A673 (cell line): ENCODE measurements around the gene CCDC40.

Experiments
- EZH2 ChIP-seq: fragments of 200-600 bp; sonication (generic); IDR thresholded peaks from 2 replicates; pipeline ENCODE4 v1.6.1; 2017; ENCODE audit warnings: borderline replicate concordance, low read depth, mild to moderate bottlenecking, mixed read lengths, antibody characterized with exemption, low read length; ENCODE audit not compliant: poor library complexity, severe bottlenecking
- TF ChIP-seq, protein P1 (sequence below): fragments of 300-800, 200-600 bp; sonication (generic); conservative IDR thresholded peaks from 2 replicates; pipeline ENCODE4 v1.5.1; 2017; ENCODE audit warnings: low read depth, mild to moderate bottlenecking, antibody characterized with exemption, low read length, moderate library complexity, mixed read lengths

DNA sequence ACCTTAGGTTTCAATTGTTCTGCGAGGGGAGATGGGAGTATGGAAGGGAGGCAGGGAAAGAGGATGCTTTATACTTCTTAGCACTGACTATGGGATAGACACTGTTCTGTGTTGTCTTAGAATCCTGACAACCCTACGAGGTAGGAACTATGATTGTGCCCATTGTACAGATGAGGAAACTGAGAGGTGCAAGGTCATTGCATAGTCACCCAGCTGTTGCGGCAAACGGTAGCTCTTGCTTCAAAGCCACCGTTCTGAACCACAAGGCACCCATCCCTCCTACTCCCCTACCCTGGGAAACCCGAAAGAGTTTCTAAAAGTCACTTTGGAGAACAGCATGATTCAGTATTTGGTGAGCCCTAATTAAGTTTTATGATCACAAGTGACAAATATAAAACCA is 7.5 kb downstream of the CCDC40 start:
- TF ChIP-seq, protein P1, sequence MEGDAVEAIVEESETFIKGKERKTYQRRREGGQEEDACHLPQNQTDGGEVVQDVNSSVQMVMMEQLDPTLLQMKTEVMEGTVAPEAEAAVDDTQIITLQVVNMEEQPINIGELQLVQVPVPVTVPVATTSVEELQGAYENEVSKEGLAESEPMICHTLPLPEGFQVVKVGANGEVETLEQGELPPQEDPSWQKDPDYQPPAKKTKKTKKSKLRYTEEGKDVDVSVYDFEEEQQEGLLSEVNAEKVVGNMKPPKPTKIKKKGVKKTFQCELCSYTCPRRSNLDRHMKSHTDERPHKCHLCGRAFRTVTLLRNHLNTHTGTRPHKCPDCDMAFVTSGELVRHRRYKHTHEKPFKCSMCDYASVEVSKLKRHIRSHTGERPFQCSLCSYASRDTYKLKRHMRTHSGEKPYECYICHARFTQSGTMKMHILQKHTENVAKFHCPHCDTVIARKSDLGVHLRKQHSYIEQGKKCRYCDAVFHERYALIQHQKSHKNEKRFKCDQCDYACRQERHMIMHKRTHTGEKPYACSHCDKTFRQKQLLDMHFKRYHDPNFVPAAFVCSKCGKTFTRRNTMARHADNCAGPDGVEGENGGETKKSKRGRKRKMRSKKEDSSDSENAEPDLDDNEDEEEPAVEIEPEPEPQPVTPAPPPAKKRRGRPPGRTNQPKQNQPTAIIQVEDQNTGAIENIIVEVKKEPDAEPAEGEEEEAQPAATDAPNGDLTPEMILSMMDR, result no peak
- TF ChIP-seq EZH2, result no peak
